SK-N-SH treated with all-trans-retinoic acid at 6 μM for 48 hours (cell line): ENCODE results near the gene MS4A10.

Experiments used
- ATAC-seq: fragments of 200-7000 bp; cut with Tn5 transposase; 3 replicates; pipeline ENCODE4 v1.9.1; 2020; ENCODE audit warnings: mild to moderate bottlenecking, moderate library complexity
- BACH2 ChIP-seq: fragments of 250-450 bp; sonication (Bioruptor Pico); IDR thresholded peaks from 2 replicates; pipeline ENCODE4 v1.9.0; 2021; ENCODE audit warnings: mild to moderate bottlenecking, borderline replicate concordance
- CSDC2 ChIP-seq: fragments of 250-450 bp; sonication (Bioruptor Pico); IDR thresholded peaks from 2 replicates; pipeline ENCODE4 v1.5.0; 2020; ENCODE audit warnings: mild to moderate bottlenecking, moderate library complexity
- GLIS3 ChIP-seq: fragments of 250-450 bp; sonication (Bioruptor Pico); IDR thresholded peaks from 2 replicates; pipeline ENCODE4 v1.5.0; 2020; ENCODE audit warnings: mild to moderate bottlenecking, moderate library complexity
- ISL1 ChIP-seq: fragments of 250-450 bp; sonication (Bioruptor Pico); IDR thresholded peaks from 2 replicates; pipeline ENCODE4 v2.1.2; 2022; ENCODE audit warnings: mild to moderate bottlenecking, moderate library complexity
- PATZ1 ChIP-seq: fragments of 250-450 bp; sonication (Bioruptor Pico); IDR thresholded peaks from 2 replicates; pipeline ENCODE4 v1.8.0; 2020; ENCODE audit warnings: mild to moderate bottlenecking, moderate library complexity, borderline replicate concordance
- PPARA ChIP-seq: fragments of 250-450 bp; sonication (Bioruptor Pico); IDR thresholded peaks from 2 replicates; pipeline ENCODE4 v1.5.0; 2020; ENCODE audit warnings: mild to moderate bottlenecking, borderline replicate concordance
- TCF4 ChIP-seq: fragments of 250-450 bp; sonication (Bioruptor Pico); IDR thresholded peaks from 2 replicates; pipeline ENCODE4 v1.8.0; 2021; ENCODE audit warnings: mild to moderate bottlenecking, moderate library complexity, borderline replicate concordance
- TSHZ2 ChIP-seq: fragments of 250-450 bp; sonication (Bioruptor Pico); IDR thresholded peaks from 2 replicates; pipeline ENCODE4 v1.5.0; 2020; ENCODE audit warnings: mild to moderate bottlenecking, moderate library complexity
- ZFP30 ChIP-seq: fragments of 450-650 bp; formaldehyde crosslinking; IDR thresholded peaks from 2 replicates; pipeline ENCODE4 v1.5.0; 2022; ENCODE audit warnings: mild to moderate bottlenecking, moderate library complexity
- ZNF565 ChIP-seq: fragments of 450-650 bp; formaldehyde crosslinking; conservative IDR thresholded peaks from 2 replicates; pipeline ENCODE4 v1.5.0; 2020; ENCODE audit warnings: low read depth, mild to moderate bottlenecking, moderate library complexity
- TF ChIP-seq, protein P1 (sequence below): fragments of 250-450 bp; sonication (Bioruptor Pico); IDR thresholded peaks from 2 replicates; pipeline ENCODE4 v1.8.0; 2021; ENCODE audit warnings: low read depth, mild to moderate bottlenecking, moderate library complexity, borderline replicate concordance
- TF ChIP-seq, protein P2 (sequence below): fragments of 250-450 bp; sonication (Bioruptor Pico); IDR thresholded peaks from 2 replicates; pipeline ENCODE4 v1.5.1; 2021; ENCODE audit warnings: mild to moderate bottlenecking, moderate library complexity

MS4A10 gene

GRCh38 chr11:60845338-60845737 is 60.2 kb downstream of the MS4A10 start:
- TF ChIP-seq TCF4 = no peak
- no peak for TF ChIP-seq CSDC2 (CRISPR knock-in tag)
- no peak for TF ChIP-seq PPARA (CRISPR knock-in tag)
- no peak for ATAC-seq

- TF ChIP-seq ZFP30 (CRISPR knock-in tag) = no peak
- TF ChIP-seq ISL1 (CRISPR knock-in tag) = no peak
- no peak for TF ChIP-seq PATZ1
- TF ChIP-seq PPARA (CRISPR knock-in tag) = no peak
- TF ChIP-seq, protein P1, sequence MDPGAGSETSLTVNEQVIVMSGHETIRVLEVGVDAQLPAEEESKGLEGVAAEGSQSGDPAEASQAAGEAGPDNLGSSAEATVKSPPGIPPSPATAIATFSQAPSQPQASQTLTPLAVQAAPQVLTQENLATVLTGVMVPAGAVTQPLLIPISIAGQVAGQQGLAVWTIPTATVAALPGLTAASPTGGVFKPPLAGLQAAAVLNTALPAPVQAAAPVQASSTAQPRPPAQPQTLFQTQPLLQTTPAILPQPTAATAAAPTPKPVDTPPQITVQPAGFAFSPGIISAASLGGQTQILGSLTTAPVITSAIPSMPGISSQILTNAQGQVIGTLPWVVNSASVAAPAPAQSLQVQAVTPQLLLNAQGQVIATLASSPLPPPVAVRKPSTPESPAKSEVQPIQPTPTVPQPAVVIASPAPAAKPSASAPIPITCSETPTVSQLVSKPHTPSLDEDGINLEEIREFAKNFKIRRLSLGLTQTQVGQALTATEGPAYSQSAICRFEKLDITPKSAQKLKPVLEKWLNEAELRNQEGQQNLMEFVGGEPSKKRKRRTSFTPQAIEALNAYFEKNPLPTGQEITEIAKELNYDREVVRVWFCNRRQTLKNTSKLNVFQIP (CRISPR knock-in tag) = no peak
- TF ChIP-seq BACH2 (CRISPR knock-in tag) = no peak
Observed at GRCh38 chr11:60847281-60847680, 62.1 kb downstream of the MS4A10 start.

GRCh38 chr11:60847896-60848295 is 62.8 kb downstream of the MS4A10 start:
- ATAC-seq = no peak
- TF ChIP-seq, protein P1 (CRISPR knock-in tag) = no peak
- TF ChIP-seq ZNF565 (no peak), ZFP30 (CRISPR knock-in tag) (no peak), PATZ1 (no peak), TSHZ2 (CRISPR knock-in tag) (no peak), GLIS3 (CRISPR knock-in tag) (no peak)
- TF ChIP-seq, protein P2, sequence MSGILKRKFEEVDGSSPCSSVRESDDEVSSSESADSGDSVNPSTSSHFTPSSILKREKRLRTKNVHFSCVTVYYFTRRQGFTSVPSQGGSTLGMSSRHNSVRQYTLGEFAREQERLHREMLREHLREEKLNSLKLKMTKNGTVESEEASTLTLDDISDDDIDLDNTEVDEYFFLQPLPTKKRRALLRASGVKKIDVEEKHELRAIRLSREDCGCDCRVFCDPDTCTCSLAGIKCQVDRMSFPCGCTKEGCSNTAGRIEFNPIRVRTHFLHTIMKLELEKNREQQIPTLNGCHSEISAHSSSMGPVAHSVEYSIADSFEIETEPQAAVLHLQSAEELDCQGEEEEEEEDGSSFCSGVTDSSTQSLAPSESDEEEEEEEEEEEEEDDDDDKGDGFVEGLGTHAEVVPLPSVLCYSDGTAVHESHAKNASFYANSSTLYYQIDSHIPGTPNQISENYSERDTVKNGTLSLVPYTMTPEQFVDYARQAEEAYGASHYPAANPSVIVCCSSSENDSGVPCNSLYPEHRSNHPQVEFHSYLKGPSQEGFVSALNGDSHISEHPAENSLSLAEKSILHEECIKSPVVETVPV (CRISPR knock-in tag) = no peak

More at GRCh38 chr11:60847281-60847680, 62.1 kb downstream of the MS4A10 start:
- no peak for ATAC-seq

GRCh38 chr11:60848714-60849151 is 63.6 kb downstream of the MS4A10 start:
- no peak for TF ChIP-seq ZNF565
- TF ChIP-seq, all 23 proteins: peak for 0
- no peak for ATAC-seq
